ENCODE results near the gene COL13A1. TPM values are rescaled to one million over a fixed set of nuclear protein-coding genes. Genes with fewer than 3 reads are reported as not detected.
A peak's percentile ranks its signal among the peaks of the same experiment; 100 is the strongest.

Gene COL13A1
- total and polyA plus RNA-seq, 11 donors: 1.0 to 4.0 (median 1.7) TPM

DNA sequence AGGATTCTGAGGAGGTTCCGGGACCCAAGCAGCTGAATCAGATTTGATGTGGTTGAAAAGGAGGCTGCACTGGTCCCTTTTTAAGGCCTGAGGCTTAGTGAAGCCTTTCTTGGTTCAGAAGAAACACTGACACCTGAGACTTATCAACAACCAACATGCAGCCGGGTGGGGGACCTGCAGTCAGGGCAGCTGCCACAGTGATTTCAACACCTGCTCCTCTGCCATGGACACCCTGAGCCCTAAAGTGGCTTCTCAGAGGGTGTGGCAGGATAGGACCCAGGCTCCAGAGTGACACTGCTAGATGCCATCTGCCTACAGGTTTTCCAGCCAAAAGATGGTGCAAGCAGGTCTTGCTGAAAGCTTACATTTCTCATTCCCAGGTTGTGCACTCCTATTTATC lies 99.3 kb downstream of the COL13A1 start:
- 60 to 86% (median 76%) methylated on average over 2 of the region's 2 CpGs for WGBS, 4 donors
- DNase-seq (no peak), ATAC-seq (no peak)
- Histone ChIP-seq H3K27ac (no peak overlapping the region), H3K4me3 (no peak overlapping the region), H3K36me3 (no peaks in the 10 kb centered on the region), H3K9me3 (no peaks in the 10 kb centered on the region), H3K4me1 (peaks cover 0 to 13% (median 5%) of the 10 kb centered on the region in 12 donors), H3K27me3 (no peaks in the 10 kb centered on the region)
- intact Hi-C loops (cut with DNase I): no loop called here
- TF ChIP-seq POLR2A (IDR thresholded peaks at IDR 0.05) (no peak), CTCF (IDR thresholded peaks at IDR 0.05) (no peak)

GRCh38 chr10:69901628-69902505 lies 100.2 kb downstream of the COL13A1 start:
- no peak overlapping the region for H3K27ac ChIP-seq
- ATAC-seq (peak; percentile 38 to 81 (median 58)), DNase-seq (peak in 1 of 5 donors; percentile 42)

DNA sequence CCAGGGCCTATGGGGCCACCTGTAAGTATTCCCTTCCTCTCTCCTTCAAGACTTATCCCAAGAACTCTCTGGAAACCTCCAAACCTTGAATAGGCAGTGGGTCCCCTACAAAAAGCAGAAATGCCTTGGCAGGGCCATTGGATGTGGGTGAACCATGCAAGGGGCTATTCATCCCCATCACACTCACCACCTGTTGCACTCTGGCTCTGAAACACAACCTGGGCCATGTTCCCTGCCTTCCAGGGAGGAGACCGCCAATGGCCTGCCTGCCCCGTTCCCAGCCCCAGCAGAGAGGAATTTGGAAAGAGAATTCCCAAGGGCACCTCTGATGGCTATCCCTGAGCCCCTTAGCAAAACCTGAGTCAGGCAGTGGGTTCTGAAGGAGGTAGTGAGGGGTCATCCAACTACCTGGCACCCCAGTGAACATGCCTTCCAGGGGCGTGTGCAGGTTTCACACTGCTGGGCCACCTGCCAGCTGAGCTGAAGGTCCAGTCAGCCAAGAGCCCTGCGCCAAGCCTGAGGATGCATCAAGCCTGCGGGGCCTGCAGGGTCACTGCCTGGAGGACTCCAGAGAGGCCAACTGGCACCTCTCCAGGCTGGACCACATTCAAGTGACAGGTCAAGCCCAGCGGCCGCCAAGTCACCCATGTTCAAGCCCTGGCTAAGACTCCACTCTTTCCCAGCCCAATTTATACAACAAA lies 101.3 kb downstream of the COL13A1 start:
- no peaks in the 10 kb centered on the region for H3K36me3 ChIP-seq
- TF ChIP-seq POLR2A (IDR thresholded peaks at IDR 0.05) (no peak), CTCF (IDR thresholded peaks at IDR 0.05) (no peak)
- ATAC-seq (no peak), DNase-seq (peak in 1 of 5 donors; percentile 42)
- peaks cover 0 to 9% (median 0%) of the 10 kb centered on the region in 12 donors for H3K4me1 ChIP-seq
- H3K4me3 ChIP-seq: no peak overlapping the region
- no peaks in the 10 kb centered on the region for H3K27me3 ChIP-seq
- H3K27ac ChIP-seq: no peak overlapping the region
- intact Hi-C loops (cut with DNase I): no loop called here
- H3K9me3 ChIP-seq: no peaks in the 10 kb centered on the region
- 54 to 66% (median 60%) methylated on average over 5 to 7 of the region's 7 CpGs for WGBS, 4 donors

More at GRCh38 chr10:69901628-69902505, 100.2 kb downstream of the COL13A1 start:
- peaks cover 0 to 9% (median 0%) of the 10 kb centered on the region in 12 donors for H3K4me1 ChIP-seq
- no peaks in the 10 kb centered on the region for H3K27me3 ChIP-seq
- H3K36me3 ChIP-seq: no peaks in the 10 kb centered on the region
- intact Hi-C loops (cut with DNase I): no loop called here
- TF ChIP-seq CTCF (IDR thresholded peaks at IDR 0.05) (peak; percentile 19 to 59 (median 44)), POLR2A (IDR thresholded peaks at IDR 0.05) (no peak)
- no peak overlapping the region for H3K4me3 ChIP-seq
- H3K9me3 ChIP-seq: no peaks in the 10 kb centered on the region
- 59 to 69% (median 63%) methylated on average over 10 of the region's 10 CpGs for WGBS, 4 donors

DNA sequence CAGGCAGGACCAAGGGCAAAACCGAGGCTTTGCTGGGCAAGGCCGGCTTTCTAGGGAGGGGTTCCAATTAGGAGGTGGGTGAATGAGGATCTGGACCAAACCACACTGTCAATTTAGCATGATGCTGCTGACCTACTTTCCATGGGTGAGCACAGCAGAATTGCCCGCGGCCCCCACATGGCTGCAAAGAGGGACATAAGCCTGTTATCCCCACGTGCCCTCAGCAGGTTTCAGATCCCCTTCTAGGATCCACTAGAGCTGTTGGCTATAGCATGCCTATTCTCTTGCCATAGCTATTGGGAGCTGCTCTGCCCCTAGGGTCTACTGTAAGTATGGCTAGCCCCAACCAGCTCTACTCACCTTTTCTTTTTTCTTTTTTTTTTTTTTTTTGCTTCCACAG lies 102.8 kb downstream of the COL13A1 start:
- Histone ChIP-seq H3K27me3 (no peaks in the 10 kb centered on the region), H3K27ac (no peak overlapping the region), H3K4me1 (peaks cover 0 to 9% (median 0%) of the 10 kb centered on the region in 12 donors), H3K4me3 (no peak overlapping the region), H3K9me3 (no peaks in the 10 kb centered on the region), H3K36me3 (no peaks in the 10 kb centered on the region)
- peak in 1 of 5 donors; percentile 35 for DNase-seq
- intact Hi-C loops (cut with DNase I): no loop called here
- WGBS, 4 donors: 92 to 94% (median 93%) methylated on average over 4 to 5 of the region's 5 CpGs
- no peak for ATAC-seq
- no peak for TF ChIP-seq CTCF (IDR thresholded peaks at IDR 0.05)
- TF ChIP-seq POLR2A (IDR thresholded peaks at IDR 0.05): no peak
